Mesenchymal stem cell (in vitro differentiated cells and primary cell): ENCODE measurements around the gene SH2B3.

Source experiments
- DNase-seq: peaks from one replicate; pipeline ENCODE4 v3.0.0-alpha.2; 2013
- H2AFZ ChIP-seq: one replicate; pipeline ENCODE4 v1.6.1; 2013; ENCODE audit warnings: low read depth, mild to moderate bottlenecking, control low read depth, inconsistent platforms, low read length, moderate library complexity
- H2AK5ac ChIP-seq: 2 replicates; pipeline ENCODE4 v1.6.1; 2013; ENCODE audit warnings: low read length, moderate library complexity, mild to moderate bottlenecking, inconsistent platforms; ENCODE audit not compliant: severe bottlenecking
- H2BK120ac ChIP-seq: one replicate; pipeline ENCODE4 v1.6.1; 2013; ENCODE audit warnings: low read depth, mild to moderate bottlenecking, inconsistent platforms, low read length, moderate library complexity
- H2BK12ac ChIP-seq, 2 experiments: one replicate each; pipeline ENCODE4 v1.6.1; 2013; ENCODE audit warnings: inconsistent platforms in 2 of 2, low read length in 2 of 2, mild to moderate bottlenecking in 2 of 2, moderate library complexity in 2 of 2, control low read depth in 1 of 2
- H2BK15ac ChIP-seq: one replicate; pipeline ENCODE4 v1.6.1; 2013; ENCODE audit warnings: mild to moderate bottlenecking, low read depth, inconsistent platforms; ENCODE audit not compliant: poor library complexity, severe bottlenecking
- H2BK5ac ChIP-seq: 2 replicates; pipeline ENCODE4 v1.6.1; 2013; ENCODE audit warnings: low read depth, mild to moderate bottlenecking, low read length, control low read depth, inconsistent platforms; ENCODE audit not compliant: poor library complexity, severe bottlenecking
- H3K14ac ChIP-seq, 2 experiments: one replicate each; pipeline ENCODE4 v1.6.1; 2013; ENCODE audit warnings: inconsistent platforms in 2 of 2, low read length in 2 of 2, control low read depth in 1 of 2, mild to moderate bottlenecking in 1 of 2, moderate library complexity in 1 of 2
- H3K18ac ChIP-seq, 2 experiments: one replicate each; pipeline ENCODE4 v1.6.1; 2013; ENCODE audit warnings: inconsistent platforms in 2 of 2, low read length in 2 of 2, control low read depth in 1 of 2, low read depth in 1 of 2, mild to moderate bottlenecking in 1 of 2
- H3K23ac ChIP-seq, 2 experiments: one replicate each; pipeline ENCODE4 v1.6.1; 2013; ENCODE audit warnings: inconsistent platforms in 2 of 2, low read length in 2 of 2, mild to moderate bottlenecking in 2 of 2, moderate library complexity in 2 of 2, control low read depth in 1 of 2
- H3K27ac ChIP-seq: 2 replicates; pipeline ENCODE4 v1.5.1; 2013; ENCODE audit warnings: mild to moderate bottlenecking, moderate library complexity, low read length, control low read depth, inconsistent platforms; ENCODE audit not compliant: poor library complexity, severe bottlenecking
- H3K27me3 ChIP-seq, 2 experiments: 2 replicates each; pipeline versions ENCODE4 v1.6.1 to v1.7.0; 2013; ENCODE audit warnings: low read length in 2 of 2, mild to moderate bottlenecking in 2 of 2, moderate library complexity in 2 of 2, control low read depth in 1 of 2, inconsistent platforms in 1 of 2; ENCODE audit not compliant: control insufficient read depth in 1 of 2, insufficient read depth in 1 of 2
- H3K36me3 ChIP-seq, 2 experiments: 2 replicates each; pipeline versions ENCODE4 v1.6.1 to v1.7.0; 2013; ENCODE audit warnings: low read length in 2 of 2, control low read depth in 1 of 2, inconsistent platforms in 1 of 2, low read depth in 1 of 2, mild to moderate bottlenecking in 1 of 2; ENCODE audit not compliant: insufficient read depth in 2 of 2, control insufficient read depth in 1 of 2
- H3K4ac ChIP-seq, 2 experiments: one replicate each; pipeline ENCODE4 v1.6.1; 2013; ENCODE audit warnings: inconsistent platforms in 2 of 2, low read length in 2 of 2, mild to moderate bottlenecking in 2 of 2, moderate library complexity in 2 of 2, control low read depth in 1 of 2, low read depth in 1 of 2
- H3K4me1 ChIP-seq: 2 replicates; pipeline ENCODE4 v1.6.1; 2013; ENCODE audit warnings: low read depth, low read length, control low read depth; ENCODE audit not compliant: control insufficient read depth, insufficient read depth
- H3K4me2 ChIP-seq: 2 replicates; pipeline ENCODE4 v1.6.1; 2013; ENCODE audit warnings: low read length, mild to moderate bottlenecking, inconsistent platforms; ENCODE audit not compliant: poor library complexity, severe bottlenecking
- H3K4me3 ChIP-seq, 2 experiments: 2 replicates each; pipeline versions ENCODE4 v1.5.1 to v1.7.0; 2013; ENCODE audit warnings: low read length in 2 of 2, mild to moderate bottlenecking in 2 of 2, control low read depth in 1 of 2, low read depth in 1 of 2; ENCODE audit not compliant: insufficient read depth in 1 of 2
- H3K79me1 ChIP-seq: replicated peaks from 2 replicates; pipeline ENCODE4 v1.6.1; 2013; ENCODE audit warnings: mild to moderate bottlenecking, control low read depth, low read length, inconsistent platforms; ENCODE audit not compliant: poor library complexity, severe bottlenecking
- H3K9ac ChIP-seq: 2 replicates; pipeline ENCODE4 v1.7.0; 2013; ENCODE audit warnings: mild to moderate bottlenecking, low read length, moderate library complexity
- H3K9me3 ChIP-seq: 2 replicates; pipeline ENCODE4 v1.7.0; 2013; ENCODE audit warnings: mild to moderate bottlenecking, low read length; ENCODE audit not compliant: control insufficient read depth
- H4K8ac ChIP-seq: one replicate; pipeline ENCODE4 v1.6.1; 2013; ENCODE audit warnings: inconsistent platforms, mild to moderate bottlenecking, low read length, moderate library complexity
- H4K91ac ChIP-seq: one replicate; pipeline ENCODE4 v1.6.1; 2013; ENCODE audit warnings: mild to moderate bottlenecking, low read length, inconsistent platforms
- WGBS: methylation state at CpG from one replicate; pipeline ENCODE4 v1.1.7; 2013; ENCODE audit warnings: mixed read lengths; 5-methylcytosine and 5-hydroxymethylcytosine counted together

Gene SH2B3

DNA sequence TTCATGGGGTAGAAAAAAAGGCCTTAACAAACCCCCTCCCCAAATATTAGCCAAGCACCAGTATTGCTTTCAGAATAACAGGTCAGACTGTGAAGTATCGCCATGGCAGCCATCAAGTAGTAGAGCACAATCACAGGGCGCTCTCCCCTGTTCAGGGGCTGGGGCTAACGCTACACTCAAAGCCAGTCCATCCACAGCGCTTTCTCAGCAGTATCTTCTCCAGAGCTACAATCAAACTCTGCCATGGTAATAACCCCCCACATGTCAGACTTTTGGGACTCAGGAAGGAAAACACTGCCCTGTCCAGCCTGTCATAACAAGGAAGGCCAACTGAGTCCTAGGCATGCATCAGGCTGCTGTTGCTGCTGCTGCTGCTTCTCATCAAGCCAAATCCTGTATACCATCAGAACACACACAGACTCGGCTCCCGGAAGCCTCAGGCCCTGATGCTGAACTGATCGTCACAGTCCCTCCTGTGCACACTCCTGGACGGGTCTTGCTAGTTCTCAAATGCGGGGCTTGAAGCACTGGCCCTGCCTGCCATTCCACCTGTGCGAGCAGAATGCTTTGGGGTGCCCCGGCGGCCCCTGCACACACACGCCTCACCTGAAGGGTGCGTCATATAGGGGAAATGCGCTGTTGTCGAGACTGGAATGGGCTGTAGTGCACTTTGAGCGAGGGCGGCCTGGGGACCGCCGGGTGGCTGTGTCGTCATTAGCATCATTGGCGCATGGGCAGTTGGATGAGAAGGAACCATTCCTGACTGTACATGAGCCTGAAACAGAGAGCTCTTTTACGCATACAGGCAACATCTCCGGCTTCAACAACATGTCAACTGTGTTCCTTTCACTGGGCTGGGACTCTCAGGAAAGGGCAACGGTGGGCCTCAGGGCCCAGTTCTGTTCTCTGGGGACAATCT is 47.6 kb downstream of the SH2B3 start:
- H2BK15ac ChIP-seq: no peak overlapping the region
- no peak overlapping the region for H3K23ac ChIP-seq
- DNase-seq: no peak
- no peak overlapping the region for H3K4ac ChIP-seq
- H3K9ac ChIP-seq: no peak overlapping the region
- H2AFZ ChIP-seq: no peak overlapping the region
- H3K4me1 ChIP-seq: peaks cover 22% of the 10 kb centered on the region
- no peak overlapping the region for H4K8ac ChIP-seq
- H3K4me3 ChIP-seq: no peak overlapping the region
- 97% methylated on average over 25 of the region's 25 CpGs for WGBS
- peak overlapping the region; percentile 81 for H3K27ac ChIP-seq
- no peaks in the 10 kb centered on the region for H3K27me3 ChIP-seq
- H3K4me2 ChIP-seq: no peak overlapping the region
- H4K91ac ChIP-seq: no peak overlapping the region
- peak overlapping the region; percentile 23 for H2AK5ac ChIP-seq
- peaks cover 6% of the 10 kb centered on the region for H3K79me1 ChIP-seq
- H2BK12ac ChIP-seq: no peak overlapping the region
- H2BK5ac ChIP-seq: no peak overlapping the region
- no peak overlapping the region for H3K14ac ChIP-seq
- peak overlapping the region in 1 of 2 experiments; percentile 18 for H3K18ac ChIP-seq
- H3K36me3 ChIP-seq: peaks cover 44 to 93% of the 10 kb centered on the region in 2 experiments
- H2BK120ac ChIP-seq: no peak overlapping the region
- no peaks in the 10 kb centered on the region for H3K9me3 ChIP-seq

DNA sequence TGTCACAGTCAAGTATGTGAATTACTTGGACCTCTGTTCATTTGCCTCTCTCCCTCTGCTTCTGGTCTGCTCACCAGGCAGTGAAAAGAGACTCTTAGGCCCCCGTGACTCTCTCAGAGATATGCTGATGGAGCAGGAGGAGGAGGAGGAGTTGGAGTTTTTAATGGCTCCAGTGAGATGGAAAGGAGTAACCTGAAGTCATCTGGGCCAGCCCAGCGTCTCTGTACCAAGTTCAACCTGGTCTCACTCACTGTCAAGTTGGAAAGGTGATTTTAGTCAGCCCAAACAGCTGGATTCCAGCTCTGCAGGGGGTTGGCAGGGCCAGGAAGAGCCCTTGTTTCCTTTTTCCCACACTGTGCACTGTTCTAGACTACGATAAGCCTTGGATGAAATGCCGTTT is 48.6 kb downstream of the SH2B3 start:
- no peak overlapping the region for H3K14ac ChIP-seq
- no peak overlapping the region for H3K4me2 ChIP-seq
- H2AK5ac ChIP-seq: no peak overlapping the region
- no peak for DNase-seq
- H3K36me3 ChIP-seq: peaks cover 44 to 92% of the 10 kb centered on the region in 2 experiments
- peak overlapping the region; percentile 81 for H3K27ac ChIP-seq
- WGBS: 79% methylated on average over 4 of the region's 4 CpGs
- H3K18ac ChIP-seq: no peak overlapping the region
- peaks cover 8% of the 10 kb centered on the region for H3K79me1 ChIP-seq
- H3K4me3 ChIP-seq: no peak overlapping the region
- H3K4ac ChIP-seq: no peak overlapping the region
- H3K27me3 ChIP-seq: no peaks in the 10 kb centered on the region
- H2BK12ac ChIP-seq: no peak overlapping the region
- H4K8ac ChIP-seq: no peak overlapping the region
- no peak overlapping the region for H2AFZ ChIP-seq
- no peak overlapping the region for H2BK5ac ChIP-seq
- H2BK15ac ChIP-seq: no peak overlapping the region
- peak overlapping the region; percentile 25 for H3K9ac ChIP-seq
- no peak overlapping the region for H2BK120ac ChIP-seq
- H4K91ac ChIP-seq: no peak overlapping the region
- H3K4me1 ChIP-seq: peaks cover 25% of the 10 kb centered on the region
- H3K23ac ChIP-seq: no peak overlapping the region
- H3K9me3 ChIP-seq: no peaks in the 10 kb centered on the region

DNA sequence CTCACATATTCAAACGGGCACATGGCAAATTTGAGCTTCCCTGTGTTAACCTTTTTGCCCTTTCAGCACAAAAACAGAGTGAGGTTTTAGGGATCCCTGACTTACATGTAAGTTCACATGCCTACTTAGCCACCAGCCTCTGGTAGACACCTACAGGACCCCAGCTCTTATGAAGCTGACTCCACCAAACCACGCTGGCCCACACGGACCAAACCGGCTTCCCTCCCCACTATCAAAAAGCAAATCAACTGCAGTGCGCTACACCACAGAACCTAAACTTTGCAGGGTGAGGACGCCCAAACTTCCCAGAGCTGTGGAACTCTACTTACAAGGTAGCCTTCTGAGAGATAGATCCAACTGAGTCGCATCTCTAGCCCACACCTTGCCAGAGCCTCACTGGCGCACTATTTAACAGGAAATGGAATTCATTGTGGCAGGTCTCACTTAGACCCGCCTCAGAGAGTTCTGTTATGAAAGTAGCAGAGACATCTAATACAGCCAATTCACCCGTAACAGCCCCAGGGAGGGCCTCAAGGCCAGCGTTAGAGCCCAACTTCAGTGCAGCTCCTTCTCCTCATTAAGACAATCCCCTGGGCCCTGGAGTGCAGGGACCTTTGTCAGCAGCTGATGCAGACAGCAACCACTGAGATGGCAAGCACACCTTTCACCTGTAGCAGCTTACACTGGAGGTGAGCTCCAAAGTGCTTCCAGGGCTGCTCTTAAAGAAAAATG is 49.2 kb downstream of the SH2B3 start:
- Histone ChIP-seq H3K18ac (no peak overlapping the region), H3K27ac (peak overlapping the region; percentile 81), H3K4me2 (no peak overlapping the region), H2BK15ac (no peak overlapping the region), H2BK5ac (no peak overlapping the region), H4K91ac (no peak overlapping the region), H2BK12ac (no peak overlapping the region), H3K4me3 (no peak overlapping the region), H3K23ac (no peak overlapping the region), H2AFZ (no peak overlapping the region), H3K4me1 (peaks cover 25% of the 10 kb centered on the region), H3K9me3 (no peaks in the 10 kb centered on the region), H2BK120ac (no peak overlapping the region), H2AK5ac (peak overlapping the region; percentile 78), H3K14ac (no peak overlapping the region), H3K4ac (no peak overlapping the region), H3K36me3 (peaks cover 47 to 91% of the 10 kb centered on the region in 2 experiments), H4K8ac (no peak overlapping the region), H3K79me1 (peaks cover 10% of the 10 kb centered on the region), H3K9ac (peak overlapping the region; percentile 53), H3K27me3 (no peaks in the 10 kb centered on the region)
- no peak for DNase-seq
- 96% methylated on average over 11 of the region's 11 CpGs for WGBS
